PC-3 (cell line): Measurements from ENCODE around the gene GNAZ.
"Not testable (repeated sequence)": the region's sequence is repeated elsewhere in the genome, so short reads cannot be mapped to it uniquely, and the experiment has no call there.

ENCODE experiments used
- CTCF ChIP-seq: fragments of 300-600 bp; sonication (generic); conservative IDR thresholded peaks from 2 replicates; pipeline ENCODE4 v1.5.1; 2017; ENCODE audit warnings: antibody characterized with exemption, low read depth, mild to moderate bottlenecking, low read length
- EZH2 ChIP-seq: fragments of 300-600 bp; sonication (generic); IDR thresholded peaks from one replicate; pipeline ENCODE4 v1.6.1; 2017; ENCODE audit warnings: antibody characterized with exemption, mild to moderate bottlenecking, low read length; ENCODE audit not compliant: unreplicated experiment
- EZH2phosphoT487 ChIP-seq: fragments of 300-600 bp; sonication (generic); IDR thresholded peaks from 2 replicates; pipeline ENCODE4 v1.6.1; 2018; ENCODE audit warnings: mild to moderate bottlenecking, antibody characterized with exemption, low read length, borderline replicate concordance

- not testable (repeated sequence) for TF ChIP-seq EZH2, CTCF, EZH2phosphoT487
Observed at GRCh38 chr22:23050546-23050945, 19.8 kb upstream of the GNAZ start.
